EH (cell line): ENCODE results near the gene MTG1.
"Not testable (repeated sequence)": the region's sequence is repeated elsewhere in the genome, so short reads cannot be mapped to it uniquely, and the experiment has no call there.

Experiments used
- DNase-seq: peaks from one replicate; pipeline ENCODE4 v3.0.0-alpha.2; 2015; ENCODE audit warnings: low read depth

Gene MTG1

DNA sequence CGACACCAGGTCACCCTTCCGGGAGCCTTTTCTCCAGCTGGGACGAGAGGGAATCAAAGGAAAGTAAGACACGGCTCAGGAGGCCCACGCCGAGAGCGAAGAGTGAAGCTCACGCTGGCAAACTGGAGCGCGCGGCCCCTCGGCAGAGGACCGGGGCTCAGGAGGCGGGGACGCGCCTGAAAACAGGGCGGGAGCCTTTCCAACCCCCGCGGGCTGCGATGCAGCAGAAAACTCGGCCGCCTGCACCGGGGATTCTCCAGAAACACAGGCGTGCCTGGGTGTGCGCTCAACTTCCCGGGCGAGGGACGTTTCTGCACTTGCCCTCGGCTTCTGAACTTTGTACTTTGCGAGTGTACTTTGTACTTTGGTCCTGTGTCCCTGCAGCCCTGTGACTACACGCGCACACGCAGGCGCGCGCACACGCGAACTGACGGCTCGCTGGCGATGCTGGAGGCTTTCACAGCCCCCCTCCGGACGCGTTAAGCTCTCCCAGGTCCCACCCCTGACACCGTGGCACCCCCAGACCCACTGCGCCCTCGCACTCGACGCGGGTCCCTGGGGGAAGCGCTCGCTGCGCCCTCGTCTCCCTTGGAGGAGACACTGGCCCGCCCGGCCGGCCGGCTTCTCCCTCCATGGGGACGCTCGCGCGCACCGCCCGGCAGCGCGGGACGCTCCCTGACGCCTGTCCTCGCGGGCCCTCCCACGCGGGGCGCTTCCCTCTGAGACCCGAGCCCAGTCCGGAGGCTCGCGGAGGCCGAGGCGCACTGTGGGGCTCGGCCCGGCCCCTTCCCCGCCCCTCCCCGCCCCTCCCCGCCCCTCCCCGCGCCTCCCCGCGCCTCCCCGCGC lies 15.5 kb upstream of the MTG1 start:
- peak; percentile 56 for DNase-seq

DNA sequence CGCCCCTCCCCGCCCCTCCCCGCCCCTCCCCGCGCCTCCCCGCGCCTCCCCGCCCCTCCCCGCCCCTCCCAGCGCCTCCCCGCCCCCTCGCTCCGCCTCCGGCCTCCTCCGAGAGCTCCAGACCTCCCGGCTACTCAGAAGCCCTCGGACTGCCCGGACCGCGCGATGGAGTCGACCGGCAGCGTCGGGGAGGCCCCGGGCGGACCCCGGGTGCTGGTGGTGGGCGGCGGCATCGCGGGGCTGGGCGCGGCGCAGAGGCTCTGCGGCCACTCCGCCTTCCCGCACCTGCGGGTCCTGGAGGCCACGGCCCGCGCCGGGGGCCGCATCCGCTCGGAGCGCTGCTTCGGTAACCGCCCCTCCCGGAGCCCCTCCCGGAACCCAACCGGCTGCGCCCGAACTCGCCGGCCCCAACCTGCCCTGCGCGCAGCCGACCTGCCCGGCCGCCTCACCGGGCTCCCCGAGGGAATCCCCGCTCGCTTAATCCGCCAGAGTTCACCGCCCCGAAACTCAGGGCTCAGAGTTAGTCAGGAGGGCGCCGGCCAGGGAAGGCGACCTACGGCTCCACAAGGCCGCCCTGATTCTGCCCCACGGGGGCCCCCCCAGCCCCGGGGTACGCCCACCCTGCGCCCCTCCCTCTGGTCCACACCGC lies 14.7 kb upstream of the MTG1 start, which contains the start of gene PAOX:
TSS of gene PAOX (plus strand) at position 111 of the 649 bp plus-strand sequence. CDS start at position 166, 55 bp downstream.
- peak; percentile 72 for DNase-seq

DNA sequence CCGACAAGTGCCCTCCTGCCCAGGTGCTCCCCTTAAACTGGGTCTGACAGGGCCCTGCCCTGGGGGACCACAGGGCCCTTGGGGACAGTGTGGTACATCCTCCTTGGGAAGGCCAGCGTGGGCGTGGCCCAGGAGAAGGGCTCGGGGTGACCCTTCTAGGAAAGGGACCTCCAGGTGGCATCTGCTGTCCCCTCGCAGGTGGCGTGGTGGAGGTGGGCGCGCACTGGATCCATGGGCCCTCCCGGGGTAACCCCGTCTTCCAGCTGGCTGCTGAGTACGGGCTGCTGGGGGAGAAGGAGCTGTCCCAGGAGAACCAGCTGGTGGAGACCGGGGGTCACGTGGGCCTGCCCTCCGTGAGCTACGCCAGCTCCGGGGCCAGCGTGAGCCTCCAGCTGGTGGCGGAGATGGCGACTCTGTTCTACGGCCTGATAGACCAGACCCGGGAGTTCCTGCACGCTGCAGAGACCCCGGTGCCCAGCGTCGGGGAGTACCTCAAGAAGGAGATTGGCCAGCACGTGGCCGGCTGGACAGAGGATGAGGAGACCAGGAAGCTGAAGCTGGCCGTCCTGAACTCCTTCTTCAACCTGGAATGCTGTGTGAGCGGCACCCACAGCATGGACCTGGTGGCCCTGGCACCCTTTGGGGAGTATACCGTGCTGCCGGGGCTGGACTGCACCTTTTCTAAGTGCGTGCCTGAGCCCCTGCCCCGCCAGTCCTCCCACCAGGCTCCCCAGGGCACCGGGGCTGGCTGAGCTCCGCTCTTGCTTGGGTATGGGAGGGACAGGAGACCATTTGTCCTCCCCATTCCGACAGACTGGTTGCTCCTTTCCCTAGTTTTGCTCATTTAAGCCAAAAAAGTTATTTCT lies 13.9 kb upstream of the MTG1 start:
- DNase-seq = no peak

DNA sequence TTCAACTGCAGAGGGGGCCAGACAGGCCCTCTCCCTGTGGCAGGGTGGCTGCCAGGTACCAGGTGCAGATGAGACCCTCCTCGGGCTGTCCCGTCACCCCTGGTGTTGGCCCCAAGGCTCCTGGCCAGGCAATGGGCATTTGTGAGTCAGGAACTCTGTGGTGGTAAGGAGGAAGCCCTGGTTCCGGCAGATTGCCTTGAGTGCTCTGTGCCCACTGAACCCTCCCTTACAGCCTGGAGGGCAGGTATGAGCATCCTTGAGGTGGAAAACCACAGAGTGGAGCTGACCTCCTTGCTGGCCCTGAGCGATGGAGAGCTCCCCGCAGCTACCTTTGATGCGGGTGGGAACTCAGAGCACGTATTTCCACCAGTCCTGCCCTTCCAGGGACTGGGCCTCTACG lies 12.9 kb upstream of the MTG1 start:
- DNase-seq = no peak

DNA sequence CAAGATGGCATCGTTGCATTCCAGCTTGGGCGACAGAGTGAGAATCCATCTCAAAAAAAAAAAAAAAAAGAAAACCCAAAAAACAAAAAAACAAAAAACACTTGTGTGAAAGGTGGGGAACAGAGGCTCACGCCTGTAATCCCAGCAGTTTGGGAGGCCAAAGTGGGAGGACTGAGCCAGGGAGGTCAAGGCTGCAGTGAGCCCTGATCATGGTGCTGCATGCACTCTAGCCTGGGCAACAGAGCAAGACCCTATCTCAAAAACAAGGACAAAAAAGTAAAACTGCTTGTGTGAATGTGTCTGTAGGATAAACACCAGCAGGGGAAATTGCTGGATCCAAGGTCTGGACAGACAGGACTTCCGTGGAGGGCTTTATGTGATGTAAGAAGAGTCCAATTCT lies 10.4 kb upstream of the MTG1 start:
- no peak for DNase-seq

DNA sequence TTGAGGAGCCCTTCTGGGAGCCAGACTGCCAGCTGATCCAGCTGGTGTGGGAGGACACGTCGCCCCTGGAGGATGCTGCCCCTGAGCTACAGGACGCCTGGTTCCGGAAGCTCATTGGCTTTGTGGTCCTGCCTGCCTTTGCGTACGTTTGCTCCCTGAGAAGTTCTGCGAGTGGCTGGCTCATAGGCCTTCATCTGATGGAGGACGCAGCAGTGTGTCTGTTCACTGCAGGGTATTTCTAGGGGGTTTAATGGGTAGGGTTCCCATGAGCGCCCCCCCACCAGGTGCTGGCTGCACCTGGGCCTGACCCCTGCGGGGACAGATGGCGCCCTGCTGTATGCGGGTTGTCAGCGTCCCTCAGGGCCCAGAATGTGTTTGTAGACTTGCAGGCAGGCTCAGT lies 9.9 kb upstream of the MTG1 start:
- DNase-seq = no peak

DNA sequence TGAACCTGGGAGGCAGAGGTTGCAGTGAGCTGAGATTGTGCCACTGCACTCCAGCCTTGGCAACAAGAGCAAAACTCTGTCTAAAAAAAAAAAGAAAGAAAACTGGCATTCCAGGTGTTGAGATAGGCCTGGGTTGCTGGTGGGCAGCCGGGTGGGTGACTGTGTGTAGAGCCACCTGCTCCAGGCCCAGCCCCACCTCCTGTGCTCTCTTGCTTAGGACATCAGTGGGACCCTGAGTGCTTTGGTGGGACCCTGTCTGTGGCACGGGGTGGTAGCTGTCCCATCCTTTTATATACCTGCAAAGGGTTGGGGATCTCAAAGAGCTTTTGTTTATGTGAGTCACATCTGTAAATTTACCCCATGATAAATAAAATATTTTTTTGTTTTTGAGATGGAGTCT lies 8.7 kb upstream of the MTG1 start:
- no peak for DNase-seq

DNA sequence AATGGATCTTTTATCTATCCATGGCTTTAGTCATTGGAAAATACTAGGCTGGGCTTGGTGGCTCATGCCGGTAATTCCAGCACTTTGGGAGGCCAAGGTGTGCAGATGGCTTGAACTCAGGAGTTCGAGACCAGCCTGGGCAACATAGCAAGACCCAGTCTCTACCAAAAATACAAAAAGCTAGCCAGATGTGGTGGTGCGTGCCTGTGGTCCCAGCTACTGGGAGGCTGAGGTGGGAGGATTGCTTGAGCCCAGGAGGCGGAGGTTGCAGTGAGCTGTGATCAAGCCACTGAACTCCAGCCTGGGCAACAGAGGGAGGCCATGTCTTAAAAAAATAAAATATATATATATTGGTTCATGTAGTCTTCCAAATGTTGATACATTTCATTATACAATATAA lies 7.0 kb upstream of the MTG1 start:
- DNase-seq = not testable (repeated sequence)

DNA sequence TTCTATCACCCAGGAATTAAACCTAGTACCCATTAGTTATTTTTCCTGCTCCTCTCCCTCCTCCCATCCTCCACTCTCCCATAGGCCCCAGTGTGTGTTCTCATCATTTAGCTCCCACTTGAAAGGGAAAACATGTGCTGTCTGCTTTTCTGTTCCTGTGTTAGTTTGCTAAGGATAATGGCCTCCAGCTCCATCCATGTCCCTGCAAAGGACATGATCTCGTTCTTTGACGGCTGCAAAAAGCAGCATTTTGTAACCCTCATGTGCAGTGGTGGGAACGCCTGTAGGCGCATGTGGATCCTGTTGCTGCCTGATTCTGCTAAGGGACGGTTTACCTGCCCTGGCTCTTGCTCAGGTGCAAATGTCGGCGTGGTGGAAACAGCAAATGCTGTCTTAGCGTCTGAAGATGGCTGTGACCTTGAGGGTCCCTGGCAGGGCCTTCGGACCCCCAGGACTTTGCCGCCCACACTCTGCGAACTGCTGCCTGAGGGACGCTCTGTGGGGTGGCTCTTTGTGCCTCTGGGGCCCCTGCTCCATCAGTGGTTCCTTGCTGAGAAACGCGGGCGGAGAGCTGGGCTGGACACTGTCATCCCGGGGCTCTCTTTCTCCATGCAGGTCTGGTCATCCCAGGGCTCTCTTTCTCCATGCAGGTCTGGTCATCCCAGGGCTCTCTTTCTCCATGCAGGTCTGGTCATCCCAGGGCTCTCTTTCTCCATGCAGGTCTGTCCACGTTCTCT lies 5.6 kb upstream of the MTG1 start:
- no peak for DNase-seq

DNA sequence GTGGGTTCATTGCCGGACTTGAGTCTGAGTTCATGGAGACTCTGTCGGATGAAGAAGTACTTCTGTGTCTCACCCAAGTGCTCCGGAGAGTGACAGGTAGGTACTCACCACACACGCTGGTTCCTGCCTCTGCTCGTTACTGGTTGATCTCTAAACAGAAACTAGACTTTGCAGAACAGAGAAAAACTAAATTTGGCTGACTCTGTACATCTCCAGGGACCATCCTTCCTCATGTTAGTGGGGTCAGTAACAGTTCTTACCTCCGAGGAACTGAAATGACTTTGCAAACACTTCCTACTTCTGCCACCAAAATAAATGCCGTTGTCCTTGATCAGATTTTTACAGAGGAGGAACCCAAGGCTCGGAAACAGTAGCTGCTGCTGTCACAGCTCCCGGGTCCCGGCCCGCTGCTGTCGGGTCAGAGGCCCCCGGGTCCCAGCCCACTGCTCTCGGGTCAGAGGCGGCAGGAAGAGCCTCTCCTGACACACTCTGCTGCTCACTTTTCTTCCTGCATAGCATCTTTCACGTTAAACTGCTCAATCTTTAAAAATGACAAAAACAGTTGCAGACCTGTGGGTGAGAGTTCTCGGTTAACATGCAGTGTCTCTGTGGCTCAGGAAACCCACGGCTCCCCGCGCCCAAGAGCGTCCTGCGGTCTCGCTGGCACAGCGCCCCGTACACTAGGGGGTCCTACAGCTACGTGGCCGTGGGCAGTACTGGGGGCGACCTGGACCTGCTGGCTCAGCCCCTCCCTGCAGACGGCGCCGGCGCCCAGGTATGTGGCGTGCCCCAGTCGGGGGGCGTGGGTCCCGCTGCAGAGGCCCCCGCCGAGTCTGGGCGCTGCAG lies 4.8 kb upstream of the MTG1 start:
- no peak for DNase-seq

DNA sequence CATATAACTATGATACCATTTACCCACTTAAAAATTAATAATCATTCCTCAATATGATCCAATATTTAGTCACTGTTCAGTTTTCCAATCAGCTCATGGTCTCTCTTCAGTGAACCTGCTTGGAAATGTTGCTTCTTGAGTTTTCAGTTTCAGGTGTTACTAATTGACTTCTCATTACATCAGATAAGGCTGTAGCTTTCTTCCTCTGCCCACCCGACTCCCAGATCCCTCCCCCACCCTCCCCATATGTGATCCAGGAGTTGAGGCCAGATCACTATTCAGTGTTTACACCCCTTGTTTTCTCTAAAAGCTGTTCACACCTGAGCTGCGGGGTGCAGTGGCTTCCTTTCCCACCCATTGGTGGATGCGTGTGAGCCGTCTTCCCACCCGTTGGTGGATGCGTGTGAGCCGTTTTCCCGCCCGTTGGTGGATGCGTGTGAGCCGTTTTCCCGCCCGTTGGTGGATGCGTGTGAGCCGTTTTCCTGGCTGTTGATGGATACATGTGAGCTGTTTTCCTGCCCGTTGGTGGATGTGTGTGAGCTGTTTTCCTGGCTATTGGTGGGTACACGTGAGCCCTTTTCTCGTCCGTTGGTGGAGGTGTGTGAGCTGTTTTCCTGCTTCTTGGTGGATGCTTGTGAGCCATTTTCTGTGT lies 3.2 kb upstream of the MTG1 start:
- no peak for DNase-seq

DNA sequence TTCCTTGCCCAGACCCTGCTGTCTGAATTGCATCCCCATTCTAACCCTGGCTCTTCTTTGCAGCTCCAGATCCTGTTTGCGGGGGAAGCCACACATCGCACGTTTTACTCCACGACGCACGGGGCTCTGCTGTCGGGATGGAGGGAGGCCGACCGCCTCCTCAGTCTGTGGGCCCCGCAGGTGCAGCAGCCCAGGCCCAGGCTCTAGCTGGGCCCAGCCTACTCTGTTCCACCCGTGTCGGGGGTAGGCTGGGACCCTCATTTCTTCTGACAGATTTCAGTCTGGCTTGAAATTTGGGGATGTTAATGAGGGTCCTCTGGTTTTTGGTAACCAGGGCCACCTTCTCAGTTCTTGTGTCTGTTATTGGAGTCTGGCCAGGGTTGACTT lies 2.7 kb upstream of the MTG1 start:
- DNase-seq = no peak

DNA sequence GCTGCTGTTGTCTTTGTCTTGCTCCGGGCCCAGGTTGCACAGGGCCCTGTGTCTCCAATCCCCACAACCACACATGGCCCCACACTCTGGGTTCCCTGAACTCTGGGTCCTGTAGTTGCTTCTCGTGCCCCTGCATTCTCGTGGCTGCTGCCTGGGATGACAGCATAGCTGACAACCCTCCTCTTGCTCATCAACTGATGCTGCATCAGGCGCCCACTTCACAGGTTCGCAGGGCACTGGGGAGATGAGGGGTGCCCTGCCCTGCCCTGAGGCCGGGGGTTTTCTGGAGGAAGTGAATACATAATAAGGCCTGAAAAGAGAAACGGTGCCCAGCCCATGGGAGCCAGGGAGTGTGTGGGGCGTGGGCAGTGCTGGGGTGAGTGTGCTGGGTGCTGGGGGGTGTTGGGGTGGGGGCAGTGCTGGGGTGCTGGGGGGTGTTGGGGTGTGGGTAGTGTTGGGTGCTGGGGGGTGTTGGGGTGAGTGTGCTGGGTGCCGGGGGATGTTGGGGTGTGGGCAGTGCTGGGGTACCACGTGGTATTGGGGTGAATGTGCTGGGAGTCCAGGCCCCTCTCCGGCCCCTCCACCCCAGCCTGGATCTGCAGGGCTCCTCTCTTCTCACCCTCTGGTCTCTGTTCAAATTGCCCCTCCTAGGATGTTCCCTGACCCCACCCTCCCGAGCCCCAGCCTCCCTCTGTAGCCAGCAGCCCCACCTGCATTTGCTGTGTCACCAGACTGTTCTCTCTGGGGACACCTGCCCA lies 2.0 kb upstream of the MTG1 start:
- DNase-seq = no peak

DNA sequence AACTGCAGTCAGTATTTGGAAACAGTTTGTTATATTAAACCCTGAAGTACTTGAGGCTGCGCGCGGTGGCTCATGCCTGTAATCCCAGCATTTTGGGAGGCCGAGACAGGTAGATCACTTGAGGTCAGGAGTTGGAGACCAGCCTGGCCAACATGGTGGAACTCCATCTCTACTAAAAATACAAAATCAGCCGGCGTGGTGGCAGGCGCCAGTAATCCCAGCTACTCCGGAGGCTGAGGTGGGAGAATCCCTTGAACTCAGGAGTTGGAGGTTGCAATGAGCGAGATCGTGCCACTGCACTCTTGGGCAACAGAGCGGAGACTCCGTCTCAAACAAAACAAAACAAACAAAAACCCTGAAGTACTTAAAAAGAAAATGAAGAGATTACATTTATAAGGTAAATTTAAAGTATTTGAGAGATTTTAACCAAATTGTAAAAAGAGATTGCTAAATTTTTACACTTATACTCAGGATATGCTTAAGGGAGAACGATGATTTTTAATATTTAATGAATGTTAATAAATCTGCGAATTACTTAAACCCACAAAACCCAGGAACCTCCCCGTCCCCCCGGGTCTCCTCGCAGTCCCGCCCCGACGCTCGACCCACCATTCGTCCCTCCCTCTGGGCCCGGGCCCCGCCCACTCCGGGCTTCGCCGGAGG lies 425 bp upstream of the MTG1 start:
- no peak for DNase-seq

DNA sequence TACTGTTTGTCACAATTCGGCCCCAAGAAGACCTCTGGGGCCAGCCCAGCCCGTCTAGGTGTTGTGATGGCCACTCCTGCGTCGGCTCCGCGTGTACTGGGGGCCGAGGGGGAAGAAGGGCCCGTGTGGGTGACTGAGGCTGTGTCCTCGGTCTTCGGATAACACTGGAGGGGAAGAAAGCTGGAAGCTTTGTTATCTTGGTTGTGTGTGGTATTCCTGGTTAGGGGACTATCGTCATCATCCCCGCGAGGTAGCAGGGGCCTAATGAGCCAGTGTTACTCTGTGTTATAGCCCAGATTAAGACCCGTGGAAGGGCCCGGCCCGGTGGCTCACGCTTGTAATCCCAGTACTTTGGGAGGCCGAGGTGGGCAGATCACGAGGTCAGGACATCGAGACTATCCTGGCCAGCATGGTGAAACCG lies 854 bp downstream of the MTG1 start:
- DNase-seq = no peak

DNA sequence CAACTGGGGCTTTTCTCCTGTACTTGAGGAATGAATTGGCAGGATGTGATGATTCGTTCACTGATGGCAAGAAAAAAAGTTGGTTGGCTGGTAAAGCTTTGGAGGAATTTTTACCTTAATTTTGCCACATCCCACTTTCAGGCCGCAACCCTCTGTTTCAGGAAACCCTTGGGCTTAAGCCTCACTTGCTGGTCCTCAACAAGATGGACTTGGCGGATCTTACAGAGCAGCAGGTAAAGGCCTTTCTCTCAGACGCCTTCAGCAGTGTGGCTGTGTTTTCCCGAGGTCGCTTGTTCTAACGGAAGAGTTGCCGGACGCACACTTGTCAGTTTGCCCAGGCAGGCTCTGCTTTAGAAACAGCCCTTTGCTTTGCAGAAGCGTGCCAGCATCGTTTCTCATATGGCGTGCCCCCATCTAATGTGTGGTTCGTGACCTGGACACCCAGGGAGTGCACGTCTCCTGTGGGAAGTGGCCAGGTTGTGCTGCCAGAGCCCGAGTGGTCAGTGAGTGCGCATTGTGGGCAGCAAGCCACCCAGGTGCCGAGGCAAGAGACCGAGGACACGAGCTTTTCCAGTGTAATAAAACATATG lies 2.2 kb downstream of the MTG1 start:
- DNase-seq = no peak

DNA sequence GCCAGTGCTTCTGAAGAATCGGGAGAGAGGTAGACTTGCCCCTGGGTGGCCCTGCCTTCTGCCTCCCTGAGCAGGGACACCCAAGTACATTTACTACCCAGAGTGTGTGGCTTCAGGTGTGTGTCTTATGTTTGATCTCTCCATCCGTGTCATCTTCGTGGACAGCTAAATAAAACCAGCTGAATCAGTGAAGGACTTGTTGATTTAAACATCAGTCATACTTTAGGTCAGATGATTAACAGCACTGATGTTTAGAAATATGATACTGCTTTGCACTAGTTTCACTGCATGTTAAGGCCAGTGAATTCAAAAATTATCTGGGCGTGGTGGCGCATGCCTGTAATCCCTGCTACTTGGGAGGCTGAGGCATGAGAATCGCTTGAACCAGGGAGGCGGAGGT lies 4.0 kb downstream of the MTG1 start:
- no peak for DNase-seq

DNA sequence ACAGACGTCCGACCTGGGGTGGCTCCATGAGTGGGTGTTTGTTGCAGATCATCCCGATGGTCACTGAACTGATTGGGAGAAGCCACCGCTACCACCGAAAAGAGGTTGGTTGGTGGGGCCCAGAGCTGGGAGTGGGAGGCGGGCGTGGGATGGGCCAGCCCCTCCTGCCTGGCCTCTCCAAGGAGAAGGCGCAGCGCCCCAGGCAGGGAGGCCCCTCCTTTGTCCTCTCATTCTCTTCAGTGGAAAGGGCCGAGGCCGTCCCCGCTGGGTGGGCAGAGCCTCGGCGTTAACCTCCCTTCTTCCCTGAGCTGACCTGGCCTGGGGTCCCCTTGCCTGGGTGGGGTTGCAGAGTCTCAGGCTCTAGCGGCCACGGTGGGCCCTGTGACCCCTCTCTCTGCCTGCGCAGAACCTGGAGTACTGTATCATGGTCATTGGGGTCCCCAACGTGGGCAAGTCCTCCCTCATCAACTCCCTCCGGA lies 5.2 kb downstream of the MTG1 start:
- DNase-seq = no peak
